WTC11 (cell line): ENCODE data around the gene ERBB4.

Source experiments
- ATF2 ChIP-seq: sonication (generic); formaldehyde crosslinking; IDR thresholded peaks from 2 replicates; pipeline ENCODE4 v1.8.1; 2022; ENCODE audit warnings: low read depth, missing genetic modification reagents, borderline replicate concordance
- ATF3 ChIP-seq: sonication (generic); formaldehyde crosslinking; conservative IDR thresholded peaks from 2 replicates; pipeline ENCODE4 v1.8.1; 2022; ENCODE audit warnings: mild to moderate bottlenecking, missing genetic modification reagents
- CREM ChIP-seq: sonication (generic); formaldehyde crosslinking; IDR thresholded peaks from 2 replicates; pipeline ENCODE4 v1.8.1; 2022; ENCODE audit warnings: mild to moderate bottlenecking, missing genetic modification reagents, moderate library complexity
- CTCF ChIP-seq: fragments of 200-600 bp; IDR thresholded peaks from 2 replicates; pipeline ENCODE4 v1.8.0; 2022; ENCODE audit warnings: antibody characterized with exemption
- ESRRA ChIP-seq: sonication (generic); formaldehyde crosslinking; IDR thresholded peaks from 2 replicates; pipeline ENCODE4 v1.8.1; 2022; ENCODE audit warnings: mild to moderate bottlenecking, missing genetic modification reagents, borderline replicate concordance
- ETV6 ChIP-seq: sonication (generic); formaldehyde crosslinking; IDR thresholded peaks from 2 replicates; pipeline ENCODE4 v1.8.1; 2022; ENCODE audit warnings: mild to moderate bottlenecking, missing genetic modification reagents
- IRF2 ChIP-seq: sonication (generic); formaldehyde crosslinking; IDR thresholded peaks from 2 replicates; pipeline ENCODE4 v1.8.0; 2022; ENCODE audit warnings: low read depth, missing genetic modification reagents, borderline replicate concordance
- PRDM15 ChIP-seq: sonication (generic); formaldehyde crosslinking; IDR thresholded peaks from 2 replicates; pipeline ENCODE4 v1.8.0; 2022; ENCODE audit warnings: missing genetic modification reagents
- SP1 ChIP-seq: sonication (generic); formaldehyde crosslinking; conservative IDR thresholded peaks from 2 replicates; pipeline ENCODE4 v1.8.1; 2022; ENCODE audit warnings: missing genetic modification reagents

GRCh38 chr2:212299333-212299732 lies 239.3 kb downstream of the ERBB4 start:
- TF ChIP-seq CREM (CRISPR knock-in tag), result no peak
- TF ChIP-seq SP1 (CRISPR knock-in tag), result no peak
- no peak for TF ChIP-seq CTCF
- TF ChIP-seq PRDM15 (CRISPR knock-in tag), result no peak
- no peak for TF ChIP-seq ETV6
- TF ChIP-seq ATF2 (CRISPR knock-in tag), result no peak
- TF ChIP-seq ATF3 (CRISPR knock-in tag), result no peak
- no peak for TF ChIP-seq IRF2 (CRISPR knock-in tag)
- TF ChIP-seq ESRRA (CRISPR knock-in tag), result no peak
